NCI-H146 treated with DMSO at 0.1 percent for 48 hours (cell line): ENCODE measurements around the gene SEC14L5.

ENCODE experiments used
- DNase-seq: peaks from one replicate; lab custom pipeline; 2025; ENCODE audit not compliant: unreplicated experiment; lab: John Stamatoyannopoulos, UW

Gene SEC14L5

DNA sequence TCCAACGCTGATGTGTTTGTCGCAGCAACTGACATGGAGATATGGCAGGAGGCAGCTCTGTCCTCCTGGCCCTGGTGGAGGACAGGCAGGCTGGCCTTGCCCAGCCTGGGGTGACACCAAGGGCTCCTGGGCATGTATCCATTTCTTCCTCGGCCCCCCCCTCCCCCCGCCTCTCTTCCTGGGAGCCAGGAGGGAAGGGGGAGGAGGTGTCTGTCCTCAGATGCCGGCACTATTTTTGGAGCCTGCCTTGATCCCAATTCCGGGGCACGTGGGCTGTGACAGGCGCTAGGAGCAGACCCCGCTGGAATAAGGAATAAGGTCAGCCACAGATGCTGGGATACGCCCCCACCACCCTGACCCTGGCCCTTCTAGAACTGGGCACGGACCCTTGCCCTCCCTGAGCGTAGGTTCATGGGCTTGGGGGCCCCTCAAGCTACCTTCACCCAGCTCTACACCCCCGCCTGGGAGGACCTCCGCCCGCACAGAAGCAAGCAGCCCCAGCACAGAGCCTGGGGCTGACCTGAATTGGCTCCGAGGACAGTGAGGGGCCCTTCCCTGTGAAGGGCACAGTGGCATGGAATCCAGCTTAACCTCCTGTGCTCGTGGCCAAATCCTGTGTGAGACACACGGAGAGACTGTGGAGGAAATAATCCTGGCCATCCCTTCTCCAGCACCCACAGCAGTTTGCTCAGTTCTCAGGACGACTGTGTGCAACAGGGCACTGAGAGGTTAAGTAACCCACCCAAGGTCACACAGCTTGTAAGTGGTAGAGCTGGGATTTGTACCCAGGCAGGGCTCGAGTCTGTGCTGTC lies 24.1 kb downstream of the SEC14L5 start:
- no peak for DNase-seq

DNA sequence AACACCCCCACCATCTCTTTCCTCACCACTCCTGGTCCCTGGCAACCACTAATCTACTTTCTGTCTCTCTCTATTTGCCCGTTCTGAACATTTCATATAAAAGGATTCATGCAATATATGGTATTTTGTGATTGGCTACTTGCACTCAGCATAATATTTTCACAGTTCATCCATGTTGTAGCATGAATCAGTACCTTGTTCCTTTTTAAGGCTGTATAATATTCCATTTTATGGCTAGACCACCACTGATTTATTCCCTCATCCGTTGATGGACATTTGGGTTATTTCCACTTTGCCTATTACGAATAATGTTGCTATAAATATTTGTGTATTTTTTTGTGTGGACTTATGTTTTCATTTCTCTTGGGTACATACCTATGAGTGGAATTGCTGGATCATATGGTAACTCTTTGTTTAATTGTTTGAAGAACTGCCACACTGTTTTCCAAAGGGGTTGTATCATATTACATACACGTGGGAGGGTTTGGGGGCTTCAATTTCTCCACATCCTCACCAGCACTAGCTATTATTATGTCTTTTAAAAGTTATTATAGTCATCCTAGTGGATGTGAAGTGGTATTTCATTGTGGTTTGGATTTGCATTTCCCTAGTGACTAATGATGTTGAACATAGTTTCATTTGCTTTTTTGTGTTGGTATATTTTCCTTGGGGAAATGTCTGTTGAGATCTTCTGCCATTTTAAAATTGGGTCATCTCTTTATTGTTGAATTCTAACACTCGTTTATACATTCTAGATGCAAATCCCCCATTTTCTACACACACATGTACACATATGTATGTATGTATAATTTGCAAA lies 26.3 kb downstream of the SEC14L5 start:
- no peak for DNase-seq

DNA sequence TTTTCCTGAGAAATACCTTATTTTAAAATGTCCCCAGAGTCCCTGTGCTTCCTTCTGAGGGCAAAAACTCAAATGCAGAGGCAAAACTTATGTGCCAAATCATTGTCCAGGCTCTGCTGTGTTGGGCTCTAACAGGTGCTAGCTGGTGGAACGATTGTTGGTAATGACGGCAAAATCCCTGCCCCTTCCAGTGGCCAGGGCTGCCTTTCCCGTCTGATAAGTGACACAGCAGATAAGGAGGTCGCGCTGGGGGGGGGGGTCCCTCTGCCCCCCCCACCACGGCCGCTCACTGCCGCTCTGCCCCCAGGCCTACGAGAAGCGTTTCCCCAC lies 29.1 kb downstream of the SEC14L5 start:
- DNase-seq = no peak

DNA sequence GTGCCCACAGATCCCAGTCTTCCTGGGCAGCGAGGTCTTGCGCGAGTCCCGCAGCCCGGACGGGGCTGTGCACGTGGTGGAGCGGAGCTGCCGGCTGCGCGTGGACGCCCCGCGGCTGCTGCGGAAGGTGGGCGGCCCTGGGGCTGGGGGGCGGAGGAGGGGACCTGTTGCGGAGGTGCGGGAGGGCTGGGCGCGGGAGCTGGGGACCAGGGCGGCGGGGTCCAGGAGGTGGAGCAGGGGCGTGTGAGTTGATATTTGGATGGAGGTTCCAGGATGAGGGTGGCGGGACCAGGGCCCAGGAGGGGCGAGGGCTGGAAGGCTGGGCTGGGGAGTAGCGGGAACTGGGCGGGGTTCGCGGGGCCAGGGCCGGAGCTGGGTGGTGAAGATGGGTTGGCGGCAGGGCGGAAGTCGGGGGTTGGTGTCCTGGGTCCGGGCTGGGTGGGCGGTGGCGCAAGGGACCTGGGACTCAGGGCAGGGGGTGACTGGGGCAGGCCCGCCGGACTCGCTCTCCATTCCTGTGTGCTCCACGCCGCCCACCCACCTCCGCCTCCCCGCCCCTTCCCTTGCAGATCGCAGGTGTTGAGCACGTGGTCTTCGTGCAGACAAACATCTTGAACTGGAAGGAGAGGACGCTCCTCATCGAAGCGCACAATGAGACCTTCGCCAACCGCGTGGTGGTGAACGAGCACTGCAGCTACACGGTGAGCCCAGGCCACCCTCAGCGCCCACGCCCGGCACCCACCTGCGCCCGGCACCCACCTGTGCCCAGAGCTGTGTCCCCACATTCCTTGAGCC lies 29.6 kb downstream of the SEC14L5 start:
- no peak for DNase-seq

DNA sequence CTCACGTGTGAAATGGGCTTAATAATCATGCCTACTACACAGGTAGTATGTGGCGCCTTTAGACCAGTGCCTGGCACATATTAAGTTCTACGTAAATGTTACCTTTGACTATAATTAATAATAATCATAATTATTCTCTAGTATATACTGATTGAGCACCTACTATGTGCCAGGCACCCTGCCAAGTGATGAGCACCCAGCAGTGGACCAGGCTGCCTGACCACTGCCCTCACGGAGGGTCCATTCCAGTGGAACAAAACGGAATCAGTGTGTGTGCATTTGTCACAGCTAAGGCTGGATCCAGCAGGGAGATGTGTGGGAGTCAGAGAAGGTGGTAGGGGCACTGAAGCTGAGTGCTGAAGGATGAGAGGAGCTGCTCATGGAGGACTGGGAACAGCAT lies 30.5 kb downstream of the SEC14L5 start:
- no peak for DNase-seq

GRCh38 chr16:4989391-4990006 lies 31.4 kb downstream of the SEC14L5 start:
- no peak for DNase-seq

DNA sequence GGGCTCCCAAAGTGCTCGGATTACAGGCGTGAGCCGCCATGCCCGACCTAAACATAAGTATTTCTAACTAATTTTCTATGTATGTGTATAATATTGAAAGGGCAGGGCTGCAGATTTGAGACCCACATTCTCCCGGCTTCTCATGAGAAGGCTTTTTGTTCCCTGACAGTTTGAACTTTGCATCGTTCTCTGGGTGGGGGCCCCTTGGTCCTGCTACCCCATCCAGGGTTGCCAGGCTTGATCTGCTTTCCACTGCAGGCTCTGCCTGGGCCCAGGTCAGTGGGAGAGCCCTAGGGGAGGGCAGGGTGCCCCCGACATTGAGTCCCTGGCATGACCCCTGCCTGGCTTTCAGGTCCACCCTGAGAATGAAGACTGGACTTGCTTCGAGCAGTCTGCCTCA lies 32.3 kb downstream of the SEC14L5 start:
- no peak for DNase-seq

GRCh38 chr16:4991754-4992153 lies 33.6 kb downstream of the SEC14L5 start:
- DNase-seq = no peak

DNA sequence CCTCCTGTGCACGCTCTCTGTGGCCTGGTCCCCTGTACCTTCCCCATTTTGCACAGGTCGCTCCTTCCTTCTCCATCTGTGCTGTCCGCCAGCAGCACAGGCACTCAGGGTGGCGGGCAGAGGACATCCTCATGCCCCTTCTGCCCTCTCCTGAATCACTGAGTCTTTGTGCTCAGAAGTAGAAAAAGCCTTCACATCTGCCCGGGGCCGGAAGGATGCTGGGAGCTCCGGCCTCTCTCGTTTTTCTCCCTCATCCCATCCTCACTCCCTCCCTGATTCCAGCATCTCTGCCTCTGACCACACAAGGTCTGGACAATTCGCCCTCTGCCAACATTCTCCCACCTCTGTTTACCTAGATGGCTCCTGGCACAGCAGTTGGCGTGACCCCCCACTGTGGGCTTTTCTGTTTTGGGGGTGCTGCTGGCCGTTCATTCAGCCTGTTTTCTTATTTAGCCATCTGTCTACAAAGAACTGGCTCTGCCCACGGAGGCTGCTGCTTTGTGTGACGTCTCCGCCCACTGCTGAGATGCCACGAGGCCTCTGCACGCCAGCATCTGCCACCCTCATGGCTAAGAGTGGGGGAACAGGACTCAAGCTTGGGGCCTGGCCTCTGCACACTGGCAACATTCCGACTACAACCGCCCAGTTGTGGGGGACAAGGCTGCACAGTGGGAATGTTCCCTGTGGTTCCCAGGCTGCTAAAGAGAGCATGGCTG lies 36.7 kb downstream of the SEC14L5 start:
- no peak for DNase-seq

- DNase-seq = no peak
Observed at GRCh38 chr16:5000573-5001001, 42.5 kb downstream of the SEC14L5 start.

DNA sequence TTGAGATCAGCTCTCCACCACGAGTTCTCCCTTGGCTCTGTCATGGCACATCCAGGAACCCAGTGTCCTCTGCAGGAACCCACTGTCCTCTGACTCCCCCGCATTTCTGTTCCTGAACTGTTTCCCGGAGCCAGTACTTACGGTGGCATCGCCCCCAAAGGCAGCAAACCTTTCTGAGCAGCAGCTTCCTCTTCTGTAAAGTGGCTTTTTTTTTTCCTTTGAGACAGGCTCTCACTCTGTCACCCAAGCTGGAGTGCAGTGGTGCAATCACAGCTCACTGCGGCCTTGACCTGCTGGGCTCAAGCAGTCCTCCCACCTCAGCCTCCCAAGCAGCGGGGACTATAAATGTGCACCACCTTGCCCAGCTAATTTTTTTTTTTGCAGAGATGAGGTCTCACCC lies 43.4 kb downstream of the SEC14L5 start:
- no peak for DNase-seq

GRCh38 chr16:5001986-5002385 lies 43.9 kb downstream of the SEC14L5 start:
- DNase-seq = no peak

GRCh38 chr16:5002699-5003143 lies 44.6 kb downstream of the SEC14L5 start:
- DNase-seq = no peak

DNA sequence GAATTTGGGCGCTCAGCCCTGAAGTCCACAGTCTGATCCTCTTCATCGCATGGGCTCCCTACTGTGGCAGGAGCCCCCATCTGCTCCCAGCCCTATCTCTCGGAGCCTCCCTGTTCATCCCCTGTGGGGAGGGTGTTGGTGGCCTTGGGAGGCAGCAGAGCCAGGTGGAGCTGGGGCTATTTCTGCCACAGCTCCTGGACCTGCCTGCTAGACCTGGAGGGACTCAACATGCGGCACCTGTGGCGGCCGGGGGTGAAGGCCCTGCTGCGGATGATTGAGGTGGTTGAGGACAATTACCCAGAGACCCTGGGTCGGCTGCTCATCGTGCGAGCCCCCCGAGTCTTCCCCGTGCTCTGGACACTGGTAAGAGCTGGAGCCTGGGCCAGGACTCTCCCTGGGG lies 45.1 kb downstream of the SEC14L5 start:
- no peak for DNase-seq

DNA sequence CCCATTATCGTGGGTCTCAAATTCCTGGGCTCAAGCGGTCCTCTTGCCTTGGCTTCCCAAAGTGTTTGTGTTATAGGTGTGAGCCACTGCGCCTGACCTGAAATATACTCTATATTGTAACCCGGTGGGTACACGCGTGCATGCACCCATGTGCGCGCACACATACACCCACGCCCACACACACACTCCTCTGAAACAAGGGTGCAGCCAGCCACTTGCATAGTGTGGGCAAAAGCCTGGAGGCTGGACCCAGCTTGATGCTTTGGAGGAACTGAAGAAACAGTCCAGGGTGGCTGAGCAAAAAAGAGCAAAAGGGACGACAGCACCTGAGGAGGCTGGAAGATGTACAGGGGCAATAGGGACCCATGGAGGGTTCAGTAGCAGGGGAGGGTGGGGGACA lies 45.7 kb downstream of the SEC14L5 start:
- no peak for DNase-seq

DNA sequence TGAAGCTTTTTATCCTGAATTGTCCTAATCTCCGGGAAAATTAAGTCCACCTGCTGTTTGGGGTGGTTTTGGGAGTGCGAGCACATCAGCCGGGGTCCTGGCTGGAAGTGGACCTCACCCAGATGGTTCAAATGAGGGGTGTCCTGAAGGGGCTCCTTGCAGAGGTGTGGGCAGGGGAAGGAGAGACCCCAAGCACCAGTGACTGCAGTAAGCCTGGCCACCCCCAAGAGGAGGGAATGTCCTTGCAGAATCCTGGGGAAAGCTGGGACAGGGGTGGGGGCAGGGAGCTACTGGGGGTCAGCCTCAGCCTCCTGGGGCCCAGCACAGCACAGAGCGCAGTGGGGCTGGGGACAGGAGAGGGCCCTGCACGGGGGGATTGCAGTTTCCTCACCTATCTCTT lies 46.2 kb downstream of the SEC14L5 start:
- DNase-seq = no peak

GRCh38 chr16:5005916-5006315 lies 47.8 kb downstream of the SEC14L5 start:
- no peak for DNase-seq

DNA sequence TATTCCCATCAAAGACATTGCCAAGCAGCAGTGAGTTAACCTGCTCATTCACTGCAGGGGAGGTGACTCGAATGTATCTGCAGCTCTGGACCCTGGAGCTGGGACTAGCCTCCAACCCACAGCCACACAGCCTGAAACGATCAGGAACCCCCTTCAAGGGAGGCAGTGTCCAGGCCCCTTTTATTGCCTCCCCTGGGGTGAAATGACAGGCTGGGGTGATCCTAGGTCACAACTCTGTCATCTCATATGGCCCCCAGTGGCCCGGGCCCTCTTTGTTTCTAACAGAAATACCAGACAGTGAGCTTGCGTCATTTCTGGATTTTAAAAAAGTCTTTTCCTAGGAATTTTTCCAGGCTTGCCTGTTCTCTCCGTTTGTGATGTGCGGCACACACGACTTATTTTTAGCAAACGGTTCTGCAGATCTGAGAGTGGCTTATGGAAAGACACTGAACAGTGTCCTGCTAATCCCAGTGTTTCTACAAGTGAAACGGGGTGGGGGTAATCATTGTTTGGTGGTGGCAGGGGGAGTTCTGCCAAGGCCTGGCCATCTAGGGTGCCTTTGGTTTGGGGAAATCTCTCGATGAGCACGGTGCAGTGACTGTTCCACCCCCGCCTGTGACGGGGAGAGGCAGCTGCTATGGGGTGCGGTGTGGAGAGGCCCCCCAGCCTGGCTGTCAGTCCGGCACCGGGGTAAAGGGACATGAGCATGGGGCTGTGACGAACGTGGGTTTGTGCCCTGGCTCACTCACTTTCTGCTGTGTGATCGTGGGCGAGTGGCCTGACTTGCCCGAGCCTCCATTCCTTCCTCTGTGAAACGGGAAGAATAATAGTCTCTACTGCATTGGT lies 48.4 kb downstream of the SEC14L5 start:
- DNase-seq = no peak

GRCh38 chr16:5007256-5007655 lies 49.1 kb downstream of the SEC14L5 start:
- DNase-seq = no peak

- DNase-seq = no peak
Observed at GRCh38 chr16:5008311-5008731, 50.2 kb downstream of the SEC14L5 start.
